Bronchial epithelial cell (primary cell): ENCODE results near the gene PARL. TPM values are rescaled to one million over a fixed set of nuclear protein-coding genes. Genes with fewer than 3 reads are reported as not detected.
"Not testable (repeated sequence)": the region's sequence is repeated elsewhere in the genome, so short reads cannot be mapped to it uniquely, and the experiment has no call there.

Experiments
- DNase-seq: peaks from one replicate; pipeline ENCODE4 v3.0.0-alpha.2; 2010; ENCODE audit warnings: low read depth
- FAIRE-seq: peaks from 2 replicates; lab custom pipeline; 2011; peaks lifted over from hg19 to GRCh38; lab: Jason Lieb, UNC
- H3K27me3 ChIP-seq: 2 replicates; pipeline ENCODE4 v1.5.1; 2011; ENCODE audit warnings: low read length; ENCODE audit not compliant: control insufficient read depth, insufficient read depth
- H3K36me3 ChIP-seq: 2 replicates; pipeline ENCODE4 v1.5.1; 2011; ENCODE audit warnings: low read length; ENCODE audit not compliant: control insufficient read depth, insufficient read depth
- H3K4me3 ChIP-seq: 2 replicates; pipeline ENCODE4 v1.5.1; 2011; ENCODE audit warnings: mild to moderate bottlenecking, low read depth, low read length, control low read depth
- total RNA-seq: library from RNA; depleted of rRNA; stranded (reverse); fragments of >200 nt; gene quantifications from 2 replicates; pipeline ENCODE4 v1.2.1, GENCODE V29; 2014
- TF ChIP-seq, protein P1 (sequence below): IDR thresholded peaks from 2 replicates; pipeline ENCODE4 v1.5.1; 2011; ENCODE audit warnings: mild to moderate bottlenecking, moderate library complexity, low read length, control low read depth, inconsistent platforms; ENCODE audit not compliant: insufficient read depth, severe bottlenecking

PARL gene
- total RNA-seq, 1 donor from 2014 or later = 75.6 TPM

DNA sequence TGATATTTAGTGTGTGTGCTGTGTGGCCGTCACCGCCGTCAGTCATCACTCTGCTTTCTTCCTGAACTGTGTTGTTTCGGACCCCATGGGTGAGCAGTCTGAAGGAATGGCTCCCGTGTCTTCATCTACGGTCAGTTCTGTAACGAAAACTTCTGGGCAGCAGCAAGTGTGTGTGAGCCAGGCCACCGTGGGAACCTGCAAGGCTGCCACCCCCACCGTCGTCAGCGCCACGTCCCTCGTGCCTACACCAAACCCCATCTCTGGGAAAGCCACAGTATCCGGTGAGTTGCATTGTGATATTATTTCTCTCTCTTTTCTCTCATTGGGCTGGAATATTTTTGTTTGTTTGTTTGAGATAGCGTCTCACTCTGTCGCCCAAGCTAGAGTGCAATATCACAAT, 94.0 kb downstream of the PARL start:
- no peak for FAIRE-seq
- no peaks in the 10 kb centered on the region for H3K27me3 ChIP-seq
- H3K4me3 ChIP-seq = no peak overlapping the region
- no peak for DNase-seq
- TF ChIP-seq, protein P1, sequence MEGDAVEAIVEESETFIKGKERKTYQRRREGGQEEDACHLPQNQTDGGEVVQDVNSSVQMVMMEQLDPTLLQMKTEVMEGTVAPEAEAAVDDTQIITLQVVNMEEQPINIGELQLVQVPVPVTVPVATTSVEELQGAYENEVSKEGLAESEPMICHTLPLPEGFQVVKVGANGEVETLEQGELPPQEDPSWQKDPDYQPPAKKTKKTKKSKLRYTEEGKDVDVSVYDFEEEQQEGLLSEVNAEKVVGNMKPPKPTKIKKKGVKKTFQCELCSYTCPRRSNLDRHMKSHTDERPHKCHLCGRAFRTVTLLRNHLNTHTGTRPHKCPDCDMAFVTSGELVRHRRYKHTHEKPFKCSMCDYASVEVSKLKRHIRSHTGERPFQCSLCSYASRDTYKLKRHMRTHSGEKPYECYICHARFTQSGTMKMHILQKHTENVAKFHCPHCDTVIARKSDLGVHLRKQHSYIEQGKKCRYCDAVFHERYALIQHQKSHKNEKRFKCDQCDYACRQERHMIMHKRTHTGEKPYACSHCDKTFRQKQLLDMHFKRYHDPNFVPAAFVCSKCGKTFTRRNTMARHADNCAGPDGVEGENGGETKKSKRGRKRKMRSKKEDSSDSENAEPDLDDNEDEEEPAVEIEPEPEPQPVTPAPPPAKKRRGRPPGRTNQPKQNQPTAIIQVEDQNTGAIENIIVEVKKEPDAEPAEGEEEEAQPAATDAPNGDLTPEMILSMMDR = no peak
- peaks cover 17% of the 10 kb centered on the region for H3K36me3 ChIP-seq

DNA sequence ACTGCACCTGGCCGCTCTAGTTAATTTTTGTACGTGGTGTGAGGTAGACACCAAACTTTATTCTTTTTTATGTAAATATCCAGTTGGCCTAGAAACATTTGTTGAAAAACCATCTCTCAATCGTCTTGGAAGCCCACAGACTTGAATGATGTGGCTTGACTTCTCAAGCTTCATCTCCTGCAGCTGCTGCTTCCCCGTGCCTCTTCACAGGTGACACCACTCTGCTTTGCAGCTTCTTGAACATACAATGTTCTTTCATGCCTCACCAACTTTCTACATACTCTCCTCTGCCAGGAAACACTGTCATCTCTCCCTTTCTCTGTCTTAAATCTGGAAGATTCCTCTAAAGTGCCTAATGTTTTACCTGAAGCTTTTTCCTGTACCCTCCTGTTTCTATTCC, 94.9 kb downstream of the PARL start:
- peaks cover 17% of the 10 kb centered on the region for H3K36me3 ChIP-seq
- no peaks in the 10 kb centered on the region for H3K27me3 ChIP-seq
- TF ChIP-seq, protein P1 = no peak
- FAIRE-seq (no peak), DNase-seq (no peak)
- no peak overlapping the region for H3K4me3 ChIP-seq

DNA sequence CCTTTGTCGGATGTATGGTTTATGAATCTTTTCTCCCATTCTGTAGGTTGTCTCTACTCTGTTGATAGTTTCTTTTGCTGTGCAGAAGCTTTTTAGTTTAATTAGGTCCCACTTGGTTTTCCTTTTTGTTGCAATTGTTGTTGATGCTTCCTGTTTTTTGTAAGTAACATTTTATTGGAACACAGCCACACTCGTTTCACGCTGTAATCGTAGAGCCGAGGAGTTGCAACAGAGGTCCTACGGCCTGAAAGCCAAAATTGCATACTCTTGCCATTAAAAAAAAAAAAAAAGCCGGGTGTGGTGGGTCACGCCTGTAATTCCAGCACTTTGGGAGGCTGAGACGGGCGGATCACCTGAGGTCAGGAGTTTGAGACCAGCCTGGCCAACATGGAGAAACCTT, 100.2 kb downstream of the PARL start:
- H3K36me3 ChIP-seq = peaks cover 12% of the 10 kb centered on the region
- DNase-seq, H3K4me3 ChIP-seq, FAIRE-seq, H3K27me3 ChIP-seq: not testable (repeated sequence)

DNA sequence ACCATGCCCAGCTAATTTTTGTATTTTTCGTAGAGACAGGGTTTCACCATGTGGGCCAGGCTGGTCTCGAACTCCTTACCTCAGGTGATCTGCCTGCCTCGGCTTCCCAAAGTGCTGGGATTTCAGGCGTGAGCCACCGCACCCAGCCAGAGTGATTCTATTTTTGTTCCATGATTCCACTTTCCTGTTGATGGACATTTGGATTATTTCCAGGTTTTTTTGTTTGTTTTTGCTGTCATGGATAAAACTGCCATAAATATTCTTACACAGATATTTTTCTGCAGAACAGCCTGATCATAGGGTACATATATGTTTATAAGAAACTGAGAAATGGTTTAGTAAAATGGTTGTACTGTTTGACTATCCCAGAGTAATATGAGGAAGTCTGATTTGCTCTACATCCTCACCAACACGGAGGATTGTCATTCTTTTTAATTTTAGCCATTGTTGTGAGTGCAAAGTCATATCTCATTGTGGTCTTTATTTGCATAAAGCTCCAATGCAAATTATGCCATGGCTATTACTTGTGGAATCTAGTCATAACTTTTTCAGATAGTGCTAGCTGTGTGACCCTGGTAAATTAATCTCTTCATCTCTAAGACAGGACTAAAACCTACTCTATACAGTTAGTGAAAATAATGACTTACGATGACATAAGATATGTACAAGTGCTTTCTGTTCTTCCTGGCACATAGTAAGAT, 102.0 kb downstream of the PARL start:
- TF ChIP-seq, protein P1 = no peak
- Histone ChIP-seq H3K27me3 (no peaks in the 10 kb centered on the region), H3K36me3 (peaks cover 12% of the 10 kb centered on the region), H3K4me3 (no peak overlapping the region)
- DNase-seq (no peak), FAIRE-seq (no peak)

DNA sequence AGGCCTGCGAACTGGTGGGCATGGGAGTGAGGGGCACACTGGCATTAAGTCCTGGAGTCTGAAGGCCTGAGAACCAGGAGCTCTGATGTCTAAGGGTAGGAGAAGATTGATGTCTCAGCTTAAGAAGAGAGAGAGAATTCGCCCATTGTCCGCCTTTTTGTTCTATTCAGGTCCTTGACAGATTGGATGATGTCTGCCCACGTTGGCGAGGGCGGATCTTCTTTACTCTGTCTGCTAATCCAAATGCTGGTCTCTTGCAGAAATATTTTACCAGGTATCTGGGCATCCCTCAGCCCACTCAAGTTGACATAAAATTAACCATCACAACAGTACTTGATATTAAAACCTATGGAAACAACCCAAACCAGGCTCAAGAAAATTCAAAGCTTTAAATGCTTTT, 103.4 kb downstream of the PARL start:
- DNase-seq (no peak), FAIRE-seq (no peak)
- TF ChIP-seq, protein P1 = no peak
- Histone ChIP-seq H3K36me3 (peaks cover 11% of the 10 kb centered on the region), H3K4me3 (no peak overlapping the region), H3K27me3 (no peaks in the 10 kb centered on the region)

DNA sequence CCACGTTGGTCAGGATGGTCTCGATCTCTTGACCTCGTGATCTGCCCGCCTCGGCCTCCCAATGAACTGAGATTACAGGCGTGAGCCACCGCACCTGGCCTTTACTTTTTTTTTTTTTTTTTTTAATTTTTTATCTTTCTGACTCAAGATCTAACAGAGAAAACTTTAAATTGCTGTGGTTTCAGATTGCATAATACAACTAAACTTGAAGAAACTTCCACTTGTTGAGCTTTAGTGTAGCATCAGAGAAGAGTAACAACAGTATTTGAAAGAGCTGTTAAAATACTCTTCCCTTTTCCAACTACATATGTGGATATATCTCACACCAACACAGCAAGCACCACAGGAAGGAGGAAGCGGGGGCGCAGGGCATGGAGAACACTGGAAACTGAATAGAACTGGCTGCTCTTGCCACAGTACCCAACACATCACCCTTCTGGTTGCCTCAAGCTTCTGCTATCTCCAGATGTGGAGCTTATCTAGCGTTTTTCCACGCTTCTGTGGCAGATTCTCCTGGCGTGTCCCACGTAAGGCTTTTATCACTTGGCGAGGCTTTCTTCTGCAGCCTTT, 104.7 kb downstream of the PARL start:
- TF ChIP-seq, protein P1 = no peak
- H3K4me3 ChIP-seq = no peak overlapping the region
- DNase-seq (no peak), FAIRE-seq (no peak)
- peaks cover 11% of the 10 kb centered on the region for H3K36me3 ChIP-seq
- H3K27me3 ChIP-seq = no peaks in the 10 kb centered on the region

Other genes with a start within 250 kb of the PARL start
- 37.0 and 63.4 TPM in 2 replicates for gene KLHL24, start 249.3 kb downstream of the PARL start, total RNA-seq
- gene YEATS2, start 187.1 kb downstream of the PARL start, total RNA-seq = 18.2 and 19.7 TPM in 2 replicates
- 0.79 and 0.90 TPM in 2 replicates for gene MAP6D1, start 59.3 kb downstream of the PARL start, total RNA-seq
- 18.7 and 28.2 TPM in 2 replicates for gene ABCC5, start 133.0 kb upstream of the PARL start, total RNA-seq
- gene HTR3D, start 146.9 kb upstream of the PARL start, total RNA-seq = not detected in 2 replicates
- gene HTR3C, start 168.2 kb upstream of the PARL start, total RNA-seq = not detected in 2 replicates
- not detected in 2 replicates for gene HTR3E, start 212.2 kb upstream of the PARL start, total RNA-seq